ENCODE data around the gene TMEM140. TPM values are rescaled to one million over a fixed set of nuclear protein-coding genes. Genes with fewer than 3 reads are reported as not detected.
A peak's percentile ranks its signal among the peaks of the same experiment; 100 is the strongest.

TMEM140 gene
- total and polyA plus RNA-seq, 9 of the 15 experiments (the other 6 are each of a cell fraction or from before 2014, with no cell fraction given): 0.03 to 0.82 (median 0.23) TPM

- TF ChIP-seq ZNF140 (CRISPR knock-in tag; IDR thresholded peaks at IDR 0.05) (no peak), RB1 (IDR thresholded peaks at IDR 0.05; ENCODE audit: low read depth) (peak; percentile 45), ZNF311 (CRISPR knock-in tag; IDR thresholded peaks at IDR 0.05) (no peak), SMAD4 (CRISPR knock-in tag; conservative IDR thresholded peaks at IDR 0.05) (0 out of 2 replicates have a peak, but pooled peaks have one; percentile 41), ZNF316 (IDR thresholded peaks at IDR 0.05) (peak; percentile 72), CHAMP1 (IDR thresholded peaks at IDR 0.05) (0 out of 2 replicates have a peak, but pooled peaks have one; percentile 36), THAP12 (CRISPR knock-in tag; IDR thresholded peaks at IDR 0.05) (0 out of 2 replicates have a peak, but pooled peaks have one; percentile 28), LCOR (CRISPR knock-in tag; IDR thresholded peaks at IDR 0.05) (peak; percentile 52; the same call in 1 of the 2 replicates)
- TF ChIP-seq, protein P1, sequence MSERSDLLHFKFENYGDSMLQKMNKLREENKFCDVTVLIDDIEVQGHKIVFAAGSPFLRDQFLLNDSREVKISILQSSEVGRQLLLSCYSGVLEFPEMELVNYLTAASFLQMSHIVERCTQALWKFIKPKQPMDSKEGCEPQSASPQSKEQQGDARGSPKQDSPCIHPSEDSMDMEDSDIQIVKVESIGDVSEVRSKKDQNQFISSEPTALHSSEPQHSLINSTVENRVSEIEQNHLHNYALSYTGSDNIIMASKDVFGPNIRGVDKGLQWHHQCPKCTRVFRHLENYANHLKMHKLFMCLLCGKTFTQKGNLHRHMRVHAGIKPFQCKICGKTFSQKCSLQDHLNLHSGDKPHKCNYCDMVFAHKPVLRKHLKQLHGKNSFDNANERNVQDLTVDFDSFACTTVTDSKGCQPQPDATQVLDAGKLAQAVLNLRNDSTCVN (CRISPR knock-in tag; IDR thresholded peaks at IDR 0.05): peak; percentile 44; the same call in 1 of the 2 replicates
- TF ChIP-seq, protein P2, sequence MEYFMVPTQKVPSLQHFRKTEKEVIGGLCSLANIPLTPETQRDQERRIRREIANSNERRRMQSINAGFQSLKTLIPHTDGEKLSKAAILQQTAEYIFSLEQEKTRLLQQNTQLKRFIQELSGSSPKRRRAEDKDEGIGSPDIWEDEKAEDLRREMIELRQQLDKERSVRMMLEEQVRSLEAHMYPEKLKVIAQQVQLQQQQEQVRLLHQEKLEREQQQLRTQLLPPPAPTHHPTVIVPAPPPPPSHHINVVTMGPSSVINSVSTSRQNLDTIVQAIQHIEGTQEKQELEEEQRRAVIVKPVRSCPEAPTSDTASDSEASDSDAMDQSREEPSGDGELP (CRISPR knock-in tag; IDR thresholded peaks at IDR 0.05; ENCODE audit: borderline replicate concordance): peak; percentile 48; the same call in 1 of the 2 replicates
- TF ChIP-seq, protein P3, sequence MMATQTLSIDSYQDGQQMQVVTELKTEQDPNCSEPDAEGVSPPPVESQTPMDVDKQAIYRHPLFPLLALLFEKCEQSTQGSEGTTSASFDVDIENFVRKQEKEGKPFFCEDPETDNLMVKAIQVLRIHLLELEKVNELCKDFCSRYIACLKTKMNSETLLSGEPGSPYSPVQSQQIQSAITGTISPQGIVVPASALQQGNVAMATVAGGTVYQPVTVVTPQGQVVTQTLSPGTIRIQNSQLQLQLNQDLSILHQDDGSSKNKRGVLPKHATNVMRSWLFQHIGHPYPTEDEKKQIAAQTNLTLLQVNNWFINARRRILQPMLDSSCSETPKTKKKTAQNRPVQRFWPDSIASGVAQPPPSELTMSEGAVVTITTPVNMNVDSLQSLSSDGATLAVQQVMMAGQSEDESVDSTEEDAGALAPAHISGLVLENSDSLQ (IDR thresholded peaks at IDR 0.05): 0 out of 2 replicates have a peak, but pooled peaks have one; percentile 19
- TF ChIP-seq, protein P4, sequence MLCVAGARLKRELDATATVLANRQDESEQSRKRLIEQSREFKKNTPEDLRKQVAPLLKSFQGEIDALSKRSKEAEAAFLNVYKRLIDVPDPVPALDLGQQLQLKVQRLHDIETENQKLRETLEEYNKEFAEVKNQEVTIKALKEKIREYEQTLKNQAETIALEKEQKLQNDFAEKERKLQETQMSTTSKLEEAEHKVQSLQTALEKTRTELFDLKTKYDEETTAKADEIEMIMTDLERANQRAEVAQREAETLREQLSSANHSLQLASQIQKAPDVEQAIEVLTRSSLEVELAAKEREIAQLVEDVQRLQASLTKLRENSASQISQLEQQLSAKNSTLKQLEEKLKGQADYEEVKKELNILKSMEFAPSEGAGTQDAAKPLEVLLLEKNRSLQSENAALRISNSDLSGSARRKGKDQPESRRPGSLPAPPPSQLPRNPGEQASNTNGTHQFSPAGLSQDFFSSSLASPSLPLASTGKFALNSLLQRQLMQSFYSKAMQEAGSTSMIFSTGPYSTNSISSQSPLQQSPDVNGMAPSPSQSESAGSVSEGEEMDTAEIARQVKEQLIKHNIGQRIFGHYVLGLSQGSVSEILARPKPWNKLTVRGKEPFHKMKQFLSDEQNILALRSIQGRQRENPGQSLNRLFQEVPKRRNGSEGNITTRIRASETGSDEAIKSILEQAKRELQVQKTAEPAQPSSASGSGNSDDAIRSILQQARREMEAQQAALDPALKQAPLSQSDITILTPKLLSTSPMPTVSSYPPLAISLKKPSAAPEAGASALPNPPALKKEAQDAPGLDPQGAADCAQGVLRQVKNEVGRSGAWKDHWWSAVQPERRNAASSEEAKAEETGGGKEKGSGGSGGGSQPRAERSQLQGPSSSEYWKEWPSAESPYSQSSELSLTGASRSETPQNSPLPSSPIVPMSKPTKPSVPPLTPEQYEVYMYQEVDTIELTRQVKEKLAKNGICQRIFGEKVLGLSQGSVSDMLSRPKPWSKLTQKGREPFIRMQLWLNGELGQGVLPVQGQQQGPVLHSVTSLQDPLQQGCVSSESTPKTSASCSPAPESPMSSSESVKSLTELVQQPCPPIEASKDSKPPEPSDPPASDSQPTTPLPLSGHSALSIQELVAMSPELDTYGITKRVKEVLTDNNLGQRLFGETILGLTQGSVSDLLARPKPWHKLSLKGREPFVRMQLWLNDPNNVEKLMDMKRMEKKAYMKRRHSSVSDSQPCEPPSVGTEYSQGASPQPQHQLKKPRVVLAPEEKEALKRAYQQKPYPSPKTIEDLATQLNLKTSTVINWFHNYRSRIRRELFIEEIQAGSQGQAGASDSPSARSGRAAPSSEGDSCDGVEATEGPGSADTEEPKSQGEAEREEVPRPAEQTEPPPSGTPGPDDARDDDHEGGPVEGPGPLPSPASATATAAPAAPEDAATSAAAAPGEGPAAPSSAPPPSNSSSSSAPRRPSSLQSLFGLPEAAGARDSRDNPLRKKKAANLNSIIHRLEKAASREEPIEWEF (CRISPR knock-in tag; IDR thresholded peaks at IDR 0.05): no peak
Measured at GRCh38 chr7:135169141-135169963, 21.5 kb downstream of the TMEM140 start (continued).

Measured in K562 (cell line).